Breast epithelium (tissue), 3 donors: ENCODE results near the gene NINL.

Experiments
- CTCF ChIP-seq, 3 donors: fragments of 450-650 bp; IDR thresholded peaks; one replicate each; pipeline ENCODE4 v1.5.1; 2016 to 2017; ENCODE audit warnings: antibody characterized with exemption in 3 of 3, mild to moderate bottlenecking in 3 of 3, moderate library complexity in 3 of 3
- POLR2A ChIP-seq: fragments of 450-650 bp; IDR thresholded peaks from one replicate; pipeline ENCODE4 v1.6.1; 2016; ENCODE audit warnings: antibody characterized with exemption, mild to moderate bottlenecking, moderate library complexity

GRCh38 chr20:25526446-25526845, 58.9 kb downstream of the NINL start:
- no peak for TF ChIP-seq POLR2A
- TF ChIP-seq CTCF (IDR thresholded peaks at IDR 0.05): no peak
